Activated CD8-positive, alpha-beta memory T cell treated with anti-CD3 and anti-CD28 coated beads, Interleukin-2, amount 50 U/mL, for 4 hours (primary cell): ENCODE measurements around the gene SEC14L1.

ENCODE experiments used
- DNase-seq: peaks from one replicate; pipeline ENCODE4 v3.0.0-alpha.2; 2020

SEC14L1 gene

GRCh38 chr17:77216486-77216885 is 75.7 kb downstream of the SEC14L1 start:
- no peak for DNase-seq

GRCh38 chr17:77217123-77217522 is 76.4 kb downstream of the SEC14L1 start:
- no peak for DNase-seq

DNA sequence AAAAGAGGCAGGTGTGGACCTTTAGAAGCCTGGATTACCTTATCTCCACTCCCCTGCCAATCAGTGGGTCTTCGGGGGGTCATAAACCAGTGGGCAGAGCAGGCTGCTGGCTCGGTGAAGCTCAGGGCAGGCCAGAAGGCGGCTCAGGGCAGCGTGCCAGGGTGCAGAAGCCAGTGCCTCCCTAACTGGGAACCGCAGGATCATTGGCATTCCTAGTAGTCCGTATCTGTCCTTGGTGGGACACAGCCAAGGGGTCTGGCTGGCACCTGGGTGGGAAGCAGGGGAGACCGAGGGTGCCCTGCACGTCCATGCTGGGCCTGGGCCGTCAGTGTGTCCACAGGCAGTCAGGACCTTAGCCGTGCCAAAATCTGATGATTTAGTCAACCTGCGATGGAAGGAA is 76.8 kb downstream of the SEC14L1 start:
- DNase-seq, result no peak

- DNase-seq, result no peak
Observed at GRCh38 chr17:77218902-77219301, 78.1 kb downstream of the SEC14L1 start.

DNA sequence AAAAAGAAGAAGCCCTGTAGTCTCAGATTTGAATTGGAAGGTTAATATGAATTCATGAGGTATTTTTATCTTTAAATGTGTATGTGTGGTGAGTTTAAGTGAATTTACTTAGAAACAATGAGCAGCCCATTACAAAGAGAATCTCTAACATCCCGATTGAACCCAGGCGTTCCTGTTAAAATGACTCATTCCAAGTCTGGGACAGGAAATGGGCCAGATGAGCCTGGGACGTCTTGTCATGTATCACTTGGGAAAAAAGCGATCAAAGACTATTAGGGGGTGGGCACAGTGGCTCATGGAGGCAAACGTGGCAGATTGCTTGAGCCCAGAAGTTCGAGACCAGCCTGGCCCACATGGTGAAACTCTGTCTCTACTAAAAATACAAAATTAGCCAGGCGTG is 81.6 kb downstream of the SEC14L1 start:
- DNase-seq, result no peak

- no peak for DNase-seq
Observed at GRCh38 chr17:77223642-77224420, 83.1 kb downstream of the SEC14L1 start.

GRCh38 chr17:77225265-77225664 is 84.5 kb downstream of the SEC14L1 start:
- no peak for DNase-seq

GRCh38 chr17:77227461-77228240 is 86.9 kb downstream of the SEC14L1 start:
- no peak for DNase-seq

DNA sequence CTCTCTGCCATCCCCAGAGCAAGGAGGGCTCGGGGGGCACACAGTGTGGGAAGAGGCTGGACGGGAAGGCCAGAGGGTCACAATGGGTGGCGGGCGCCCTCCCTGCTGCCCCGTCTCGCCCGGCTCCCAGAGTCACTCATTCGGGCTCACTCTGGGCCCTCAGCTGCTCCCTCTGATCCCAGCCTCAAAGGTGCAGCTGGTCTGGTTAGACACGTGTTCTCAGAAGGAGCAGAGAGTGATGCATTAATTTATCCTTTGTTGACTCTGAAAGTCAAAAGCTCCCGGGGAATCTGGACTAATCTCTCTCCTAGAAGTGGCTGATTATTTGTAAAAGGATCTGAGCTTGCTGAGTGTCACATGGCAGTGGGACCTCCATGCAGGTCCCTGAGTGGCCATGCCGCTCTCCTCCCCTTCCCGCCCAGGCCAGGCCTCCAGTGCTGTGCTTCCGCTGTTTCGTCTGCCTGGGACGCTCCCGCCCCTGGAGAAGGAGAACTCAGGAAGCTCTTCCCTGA is 87.5 kb downstream of the SEC14L1 start:
- DNase-seq, result no peak

- no peak for DNase-seq
Observed at GRCh38 chr17:77228816-77229215, 88.0 kb downstream of the SEC14L1 start.

GRCh38 chr17:77229786-77230435 is 89.1 kb downstream of the SEC14L1 start:
- DNase-seq, result no peak

DNA sequence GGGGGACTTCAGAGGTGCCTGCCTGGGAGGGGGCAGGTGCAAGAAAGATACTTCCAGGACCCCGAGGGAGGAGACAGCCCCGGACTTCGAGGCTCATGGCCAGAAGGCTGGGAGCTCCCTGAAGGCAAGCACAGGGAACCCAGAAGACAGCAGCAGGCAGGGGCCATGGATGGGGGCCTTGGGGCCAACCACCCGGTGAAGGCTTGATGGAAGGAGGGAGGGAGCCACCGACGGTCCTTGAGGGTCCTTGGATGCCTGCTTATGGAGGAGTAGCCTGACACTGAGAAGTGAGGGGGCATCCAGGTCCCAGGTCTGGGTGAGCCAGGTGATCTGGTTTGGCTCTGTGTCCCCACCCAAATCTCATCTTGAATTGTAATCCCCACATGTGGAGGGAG is 89.7 kb downstream of the SEC14L1 start:
- DNase-seq, result no peak

- no peak for DNase-seq
Observed at GRCh38 chr17:77231076-77231871, 90.5 kb downstream of the SEC14L1 start.

DNA sequence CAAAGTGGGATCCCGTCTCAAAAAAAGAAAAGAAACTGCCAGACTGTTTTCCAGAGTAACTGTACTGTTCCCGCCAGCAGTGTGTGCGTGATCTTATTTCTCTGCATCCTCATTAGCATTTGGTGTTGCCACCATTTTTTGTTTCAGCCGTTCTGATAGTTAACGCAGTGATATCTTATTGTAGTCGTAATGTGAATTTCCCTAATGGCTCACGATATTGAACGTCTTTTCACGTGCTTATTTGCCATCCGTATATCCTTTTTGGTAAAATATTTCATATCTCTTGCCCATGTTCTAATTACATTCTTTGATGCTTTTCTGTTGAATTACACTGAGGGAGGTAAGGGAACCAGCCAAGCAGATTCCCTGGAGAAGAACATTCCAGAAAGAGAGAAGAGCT is 92.4 kb downstream of the SEC14L1 start:
- no peak for DNase-seq

- DNase-seq, result no peak
Observed at GRCh38 chr17:77233635-77234334, 93.0 kb downstream of the SEC14L1 start.

GRCh38 chr17:77234695-77235094 is 93.9 kb downstream of the SEC14L1 start:
- DNase-seq, result no peak

DNA sequence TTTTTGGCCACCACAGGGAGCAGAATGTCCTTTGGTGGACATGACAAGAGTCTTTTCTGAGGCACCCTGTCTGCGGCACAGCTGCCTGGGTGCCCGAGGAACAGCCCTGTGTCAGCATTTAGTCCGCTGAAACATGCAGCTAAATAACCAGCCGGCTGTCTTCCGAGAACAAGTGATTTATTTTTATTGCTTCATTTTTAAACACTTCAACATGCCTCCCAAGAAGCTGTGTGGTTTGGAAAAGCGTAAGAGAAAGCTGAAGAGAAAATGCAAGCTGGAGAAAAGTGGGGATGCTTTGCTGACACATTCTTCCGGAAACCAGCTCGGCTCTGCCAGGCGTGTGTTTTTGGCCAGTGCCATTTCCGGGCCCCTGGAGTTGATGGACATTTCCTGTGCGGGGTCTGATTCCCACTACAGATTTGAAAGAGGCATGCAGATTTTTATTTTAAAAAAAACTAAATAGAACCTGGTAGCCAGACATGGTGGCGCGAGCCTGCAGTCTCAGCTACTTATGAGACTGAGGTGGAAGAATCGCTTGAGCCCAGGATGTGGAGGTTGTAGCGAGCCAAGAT is 94.7 kb downstream of the SEC14L1 start:
- DNase-seq, result no peak

GRCh38 chr17:77237232-77238008 is 96.7 kb downstream of the SEC14L1 start:
- DNase-seq, result no peak

DNA sequence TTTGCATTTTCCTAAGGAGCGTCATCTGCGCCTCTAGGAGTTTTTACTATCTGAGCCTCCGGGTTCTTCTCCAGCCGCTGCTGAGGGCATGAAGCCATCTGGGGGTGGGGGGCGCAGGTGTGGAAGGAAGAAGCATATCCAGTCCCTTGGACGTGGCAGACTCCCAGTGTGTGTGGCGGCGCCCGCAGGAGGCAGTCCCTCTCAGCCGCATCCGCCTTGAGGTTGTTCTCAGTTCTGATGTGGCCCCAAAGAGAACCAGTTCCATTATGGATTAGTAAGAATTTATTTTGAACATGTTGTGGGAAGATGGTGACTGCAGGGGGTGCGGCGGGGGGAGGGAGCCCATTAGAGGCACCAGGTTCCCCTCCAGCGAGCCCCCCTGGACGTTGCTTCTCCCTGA is 100.2 kb downstream of the SEC14L1 start:
- DNase-seq, result no peak

DNA sequence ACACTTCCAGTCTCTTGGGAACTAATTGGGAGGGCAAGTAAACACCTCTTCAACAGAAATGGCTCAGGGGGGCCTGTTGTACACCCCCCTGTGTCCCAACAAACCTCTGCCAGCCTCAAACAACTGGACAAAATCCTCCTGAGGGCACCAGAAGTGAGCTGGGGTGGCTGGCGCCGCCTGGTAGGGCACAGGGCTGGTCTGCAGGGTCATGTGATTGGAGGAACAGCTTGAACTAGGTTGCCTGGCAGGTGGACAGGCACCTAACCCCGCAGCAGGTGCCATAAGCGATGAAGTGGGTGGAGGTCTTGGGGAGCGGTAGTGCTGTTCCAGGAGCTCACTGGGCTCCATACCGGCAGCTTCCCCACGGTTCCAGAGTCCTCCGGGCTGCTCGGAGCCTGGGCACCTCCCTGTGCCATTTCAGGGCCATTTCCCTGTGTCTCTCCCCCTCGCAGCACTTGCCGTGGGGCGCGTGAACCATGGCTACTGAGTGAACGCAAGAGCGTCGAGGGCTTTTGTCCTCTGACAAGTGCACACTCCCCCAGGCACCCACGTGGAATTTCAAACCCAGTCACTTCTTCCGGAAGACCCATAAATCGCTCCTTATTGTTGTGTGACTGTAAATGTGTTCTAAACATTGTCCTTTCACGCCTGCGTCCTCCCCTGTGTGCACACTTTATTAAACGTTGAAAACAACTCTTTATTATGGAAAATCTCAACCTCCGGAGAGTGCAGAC is 101.5 kb downstream of the SEC14L1 start:
- no peak for DNase-seq
